CD4-positive, CD25-positive, alpha-beta regulatory T cell (primary cell): Measurements from ENCODE around the gene L3MBTL1. TPM values are rescaled to one million over a fixed set of nuclear protein-coding genes. Genes with fewer than 3 reads are reported as not detected.
A peak's percentile ranks its signal among the peaks of the same experiment; 100 is the strongest.

Experiments used
- ATAC-seq, 2 donors: fragments of 150-1000 bp; cut with Tn5 transposase; one replicate each; pipeline ENCODE4 v1.10.0; 2021; ENCODE audit warnings: low read depth in 2 of 2, moderate number of reproducible peaks in 2 of 2, moderate library complexity in 1 of 2
- DNase-seq, 3 donors: peaks; one replicate each; pipeline versions ENCODE4 v3.0.0 to v3.0.0-alpha.2; 2012 to 2022; ENCODE audit warnings: mixed read lengths in 1 of 3
- H3K27ac ChIP-seq: one replicate; pipeline ENCODE4 v1.7.0; 2013; ENCODE audit warnings: mild to moderate bottlenecking, low read length; ENCODE audit not compliant: insufficient read depth, poor library complexity, severe bottlenecking
- H3K27me3 ChIP-seq: one replicate; pipeline ENCODE4 v1.7.0; 2013; ENCODE audit warnings: low read length; ENCODE audit not compliant: control insufficient read depth, insufficient read depth
- H3K36me3 ChIP-seq: one replicate; pipeline ENCODE4 v1.7.0; 2013; ENCODE audit warnings: mild to moderate bottlenecking, low read length, moderate library complexity; ENCODE audit not compliant: control insufficient read depth, insufficient read depth
- H3K4me1 ChIP-seq: 2 replicates; pipeline ENCODE4 v1.7.0; 2013; ENCODE audit warnings: mild to moderate bottlenecking, low read length; ENCODE audit not compliant: insufficient read depth, control insufficient read depth, poor library complexity, severe bottlenecking
- H3K4me3 ChIP-seq: one replicate; pipeline ENCODE4 v1.7.0; 2013; ENCODE audit warnings: low read depth, mild to moderate bottlenecking, low read length, moderate library complexity
- H3K9me3 ChIP-seq, 2 experiments: 1 replicate in 1 of 2; 2 replicates in 1 of 2; pipeline ENCODE4 v1.7.0; 2013; ENCODE audit warnings: low read length in 2 of 2, mild to moderate bottlenecking in 1 of 2, moderate library complexity in 1 of 2; ENCODE audit not compliant: control insufficient read depth in 2 of 2
- H3K27ac Mint-ChIP-seq, 3 donors: one replicate each; pipeline ENCODE4 v1.8.0; 2020 to 2022; ENCODE audit warnings: mild to moderate bottlenecking in 3 of 3, mixed read lengths in 3 of 3, moderate library complexity in 2 of 3
- H3K27me3 Mint-ChIP-seq: one replicate; pipeline ENCODE4 v1.8.0; 2022; ENCODE audit warnings: mild to moderate bottlenecking, mixed read lengths
- H3K36me3 Mint-ChIP-seq: one replicate; pipeline ENCODE4 v1.8.0; 2020; ENCODE audit warnings: mixed read lengths
- H3K4me1 Mint-ChIP-seq, 4 donors: one replicate each; pipeline ENCODE4 v1.8.0; 2020 to 2022; ENCODE audit warnings: mixed read lengths in 4 of 4, mild to moderate bottlenecking in 1 of 4
- H3K4me3 Mint-ChIP-seq, 4 donors: one replicate each; pipeline ENCODE4 v1.8.0; 2020 to 2022; ENCODE audit warnings: mild to moderate bottlenecking in 4 of 4, mixed read lengths in 4 of 4, moderate library complexity in 3 of 4
- H3K9me3 Mint-ChIP-seq, 7 donors: one replicate each; pipeline ENCODE4 v1.8.0; 2020 to 2022; ENCODE audit warnings: mixed read lengths in 7 of 7, mild to moderate bottlenecking in 3 of 7, moderate library complexity in 2 of 7
- polyA plus RNA-seq, 4 donors: library from polyadenylated mRNA; unstranded; fragments of 300-500 nt; fragmentation: Illumina TruSeq; gene quantifications; one replicate each; pipeline ENCODE4 v1.2.3, GENCODE V29; 2021
- total RNA-seq: library from RNA; stranded (reverse); gene quantifications from one replicate; pipeline ENCODE4 v1.2.3, GENCODE V29; 2022

The L3MBTL1 gene
- total and polyA plus RNA-seq, 5 donors from 2014 or later: 1.0 to 17.2 (median 1.5) TPM

- Histone ChIP-seq H3K36me3 (no peaks in the 10 kb centered on the region), H3K27me3 (no peaks in the 10 kb centered on the region), H3K4me1 (no peaks in the 10 kb centered on the region), H3K27ac (no peak overlapping the region), H3K4me3 (no peak overlapping the region), H3K9me3 (no peaks in the 10 kb centered on the region)
- no peak overlapping the region for H3K27ac Mint-ChIP-seq
- peaks cover 3% of the 10 kb centered on the region for H3K36me3 Mint-ChIP-seq
- ATAC-seq (no peak), DNase-seq (no peak)
- H3K4me3 Mint-ChIP-seq: no peak overlapping the region
- peaks cover 0 to 3% (median 0%) of the 10 kb centered on the region in 7 donors for H3K9me3 Mint-ChIP-seq
- no peaks in the 10 kb centered on the region for H3K27me3 Mint-ChIP-seq
- H3K4me1 Mint-ChIP-seq: peaks cover 0 to 3% (median 0%) of the 10 kb centered on the region in 4 donors
Measured at GRCh38 chr20:43532416-43533055, 25.0 kb downstream of the L3MBTL1 start.

- H3K36me3 ChIP-seq: no peaks in the 10 kb centered on the region
- DNase-seq (no peak), ATAC-seq (no peak)
- Mint-ChIP-seq H3K27me3 (no peaks in the 10 kb centered on the region), H3K4me3 (no peak overlapping the region), H3K27ac (no peak overlapping the region), H3K36me3 (peaks cover 3% of the 10 kb centered on the region), H3K9me3 (peaks cover 0 to 3% (median 0%) of the 10 kb centered on the region in 7 donors), H3K4me1 (peaks cover 0 to 3% (median 2%) of the 10 kb centered on the region in 4 donors)
- no peak overlapping the region for H3K4me3 ChIP-seq
- no peak overlapping the region for H3K27ac ChIP-seq
- no peaks in the 10 kb centered on the region for H3K27me3 ChIP-seq
- no peaks in the 10 kb centered on the region for H3K9me3 ChIP-seq
- H3K4me1 ChIP-seq: no peaks in the 10 kb centered on the region
Measured at GRCh38 chr20:43533060-43533459, 25.6 kb downstream of the L3MBTL1 start.

- no peak overlapping the region for H3K4me3 ChIP-seq
- DNase-seq (no peak), ATAC-seq (no peak)
- H3K27me3 ChIP-seq: no peaks in the 10 kb centered on the region
- no peaks in the 10 kb centered on the region for H3K27me3 Mint-ChIP-seq
- H3K27ac ChIP-seq: no peak overlapping the region
- H3K4me1 ChIP-seq: no peaks in the 10 kb centered on the region
- H3K4me1 Mint-ChIP-seq: peaks cover 0 to 3% (median 0%) of the 10 kb centered on the region in 4 donors
- no peak overlapping the region for H3K27ac Mint-ChIP-seq
- H3K9me3 Mint-ChIP-seq: peaks cover 0 to 3% (median 0%) of the 10 kb centered on the region in 7 donors
- H3K36me3 ChIP-seq: no peaks in the 10 kb centered on the region
- H3K36me3 Mint-ChIP-seq: no peaks in the 10 kb centered on the region
- H3K9me3 ChIP-seq: no peaks in the 10 kb centered on the region
- H3K4me3 Mint-ChIP-seq: no peak overlapping the region
Measured at GRCh38 chr20:43534016-43534415, 26.5 kb downstream of the L3MBTL1 start.

- H3K9me3 Mint-ChIP-seq: no peaks in the 10 kb centered on the region
Measured at GRCh38 chr20:43534791-43535350, 27.4 kb downstream of the L3MBTL1 start.

GRCh38 chr20:43535370-43536004, 28.0 kb downstream of the L3MBTL1 start:
- Mint-ChIP-seq H3K9me3 (no peaks in the 10 kb centered on the region), H3K27ac (peak overlapping the region in 1 of 3 donors; percentile 20)
- H3K27me3 ChIP-seq: no peaks in the 10 kb centered on the region

More at GRCh38 chr20:43534791-43535350, 27.4 kb downstream of the L3MBTL1 start:
- Histone ChIP-seq H3K4me3 (no peak overlapping the region), H3K27ac (no peak overlapping the region), H3K9me3 (no peaks in the 10 kb centered on the region), H3K36me3 (no peaks in the 10 kb centered on the region), H3K4me1 (no peaks in the 10 kb centered on the region), H3K27me3 (no peaks in the 10 kb centered on the region)
- no peaks in the 10 kb centered on the region for H3K36me3 Mint-ChIP-seq
- no peak for DNase-seq
- no peak for ATAC-seq
- no peak overlapping the region for H3K27ac Mint-ChIP-seq
- no peaks in the 10 kb centered on the region for H3K27me3 Mint-ChIP-seq
- H3K4me3 Mint-ChIP-seq: no peak overlapping the region
- peaks cover 0 to 3% (median 0%) of the 10 kb centered on the region in 4 donors for H3K4me1 Mint-ChIP-seq

GRCh38 chr20:43536041-43536816, 28.7 kb downstream of the L3MBTL1 start:
- ATAC-seq (no peak), DNase-seq (no peak)
- H3K4me3 Mint-ChIP-seq: no peak overlapping the region
- no peaks in the 10 kb centered on the region for H3K27me3 ChIP-seq
- H3K4me1 ChIP-seq: no peaks in the 10 kb centered on the region
- no peak overlapping the region for H3K27ac ChIP-seq
- no peaks in the 10 kb centered on the region for H3K27me3 Mint-ChIP-seq
- no peaks in the 10 kb centered on the region for H3K9me3 ChIP-seq
- H3K36me3 ChIP-seq: no peaks in the 10 kb centered on the region
- no peak overlapping the region for H3K4me3 ChIP-seq
- peaks cover 0 to 3% (median 0%) of the 10 kb centered on the region in 4 donors for H3K4me1 Mint-ChIP-seq
- no peaks in the 10 kb centered on the region for H3K36me3 Mint-ChIP-seq
- no peaks in the 10 kb centered on the region for H3K9me3 Mint-ChIP-seq
- H3K27ac Mint-ChIP-seq: peak overlapping the region in 1 of 3 donors; percentile 20

More at GRCh38 chr20:43535370-43536004, 28.0 kb downstream of the L3MBTL1 start:
- no peaks in the 10 kb centered on the region for H3K9me3 ChIP-seq
- H3K4me1 ChIP-seq: no peaks in the 10 kb centered on the region
- Mint-ChIP-seq H3K4me3 (no peak overlapping the region), H3K27me3 (no peaks in the 10 kb centered on the region), H3K4me1 (peaks cover 0 to 3% (median 0%) of the 10 kb centered on the region in 4 donors), H3K36me3 (no peaks in the 10 kb centered on the region)
- H3K4me3 ChIP-seq: no peak overlapping the region
- H3K36me3 ChIP-seq: no peaks in the 10 kb centered on the region
- DNase-seq (no peak), ATAC-seq (no peak)
- H3K27ac ChIP-seq: no peak overlapping the region

GRCh38 chr20:43536817-43537440, 29.4 kb downstream of the L3MBTL1 start:
- ATAC-seq (no peak), DNase-seq (no peak)
- Histone ChIP-seq H3K4me1 (no peaks in the 10 kb centered on the region), H3K36me3 (no peaks in the 10 kb centered on the region), H3K4me3 (no peak overlapping the region), H3K27me3 (no peaks in the 10 kb centered on the region), H3K9me3 (no peaks in the 10 kb centered on the region), H3K27ac (no peak overlapping the region)
- Mint-ChIP-seq H3K36me3 (no peaks in the 10 kb centered on the region), H3K27ac (no peak overlapping the region), H3K4me1 (peaks cover 0 to 3% (median 0%) of the 10 kb centered on the region in 4 donors), H3K9me3 (no peaks in the 10 kb centered on the region), H3K4me3 (no peak overlapping the region), H3K27me3 (no peaks in the 10 kb centered on the region)
